ENCODE results near the gene PLK3. TPM values are rescaled to one million over a fixed set of nuclear protein-coding genes. Genes with fewer than 3 reads are reported as not detected.

PLK3 gene
- total and polyA plus RNA-seq, 9 of the 15 experiments (the other 6 are each of a cell fraction or from before 2014, with no cell fraction given): 0.52 to 22.7 (median 11.0) TPM

DNA sequence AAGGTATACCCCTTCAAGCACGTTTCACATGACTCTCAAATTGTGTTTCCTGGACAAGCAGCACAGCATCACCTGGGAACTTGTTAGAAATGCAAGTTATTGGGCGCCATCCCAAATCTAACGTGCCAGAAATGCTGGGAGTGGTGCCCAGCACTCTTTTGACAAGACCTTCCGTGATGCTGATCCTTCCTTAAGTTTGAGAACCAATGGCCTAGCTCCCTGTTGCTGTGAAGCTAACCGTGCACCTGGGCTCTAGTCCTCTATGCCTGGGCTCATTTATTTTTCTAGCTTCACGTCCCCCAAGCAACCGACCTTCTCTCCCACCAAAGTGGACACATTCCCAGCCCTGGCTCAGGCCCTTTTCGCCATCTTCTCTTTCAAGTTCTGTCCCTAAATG, 16.5 kb upstream of the PLK3 start (continued):
- TF ChIP-seq, protein P1, sequence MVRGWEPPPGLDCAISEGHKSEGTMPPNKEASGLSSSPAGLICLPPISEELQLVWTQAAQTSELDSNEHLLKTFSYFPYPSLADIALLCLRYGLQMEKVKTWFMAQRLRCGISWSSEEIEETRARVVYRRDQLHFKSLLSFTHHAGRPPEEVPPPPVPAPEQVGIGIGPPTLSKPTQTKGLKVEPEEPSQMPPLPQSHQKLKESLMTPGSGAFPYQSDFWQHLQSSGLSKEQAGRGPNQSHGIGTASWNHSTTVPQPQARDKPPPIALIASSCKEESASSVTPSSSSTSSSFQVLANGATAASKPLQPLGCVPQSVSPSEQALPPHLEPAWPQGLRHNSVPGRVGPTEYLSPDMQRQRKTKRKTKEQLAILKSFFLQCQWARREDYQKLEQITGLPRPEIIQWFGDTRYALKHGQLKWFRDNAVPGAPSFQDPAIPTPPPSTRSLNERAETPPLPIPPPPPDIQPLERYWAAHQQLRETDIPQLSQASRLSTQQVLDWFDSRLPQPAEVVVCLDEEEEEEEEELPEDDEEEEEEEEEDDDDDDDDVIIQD (CRISPR knock-in tag; IDR thresholded peaks at IDR 0.05): no peak
- TF ChIP-seq, protein P2, sequence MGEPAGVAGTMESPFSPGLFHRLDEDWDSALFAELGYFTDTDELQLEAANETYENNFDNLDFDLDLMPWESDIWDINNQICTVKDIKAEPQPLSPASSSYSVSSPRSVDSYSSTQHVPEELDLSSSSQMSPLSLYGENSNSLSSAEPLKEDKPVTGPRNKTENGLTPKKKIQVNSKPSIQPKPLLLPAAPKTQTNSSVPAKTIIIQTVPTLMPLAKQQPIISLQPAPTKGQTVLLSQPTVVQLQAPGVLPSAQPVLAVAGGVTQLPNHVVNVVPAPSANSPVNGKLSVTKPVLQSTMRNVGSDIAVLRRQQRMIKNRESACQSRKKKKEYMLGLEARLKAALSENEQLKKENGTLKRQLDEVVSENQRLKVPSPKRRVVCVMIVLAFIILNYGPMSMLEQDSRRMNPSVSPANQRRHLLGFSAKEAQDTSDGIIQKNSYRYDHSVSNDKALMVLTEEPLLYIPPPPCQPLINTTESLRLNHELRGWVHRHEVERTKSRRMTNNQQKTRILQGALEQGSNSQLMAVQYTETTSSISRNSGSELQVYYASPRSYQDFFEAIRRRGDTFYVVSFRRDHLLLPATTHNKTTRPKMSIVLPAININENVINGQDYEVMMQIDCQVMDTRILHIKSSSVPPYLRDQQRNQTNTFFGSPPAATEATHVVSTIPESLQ (CRISPR knock-in tag; IDR thresholded peaks at IDR 0.05): no peak

DNA sequence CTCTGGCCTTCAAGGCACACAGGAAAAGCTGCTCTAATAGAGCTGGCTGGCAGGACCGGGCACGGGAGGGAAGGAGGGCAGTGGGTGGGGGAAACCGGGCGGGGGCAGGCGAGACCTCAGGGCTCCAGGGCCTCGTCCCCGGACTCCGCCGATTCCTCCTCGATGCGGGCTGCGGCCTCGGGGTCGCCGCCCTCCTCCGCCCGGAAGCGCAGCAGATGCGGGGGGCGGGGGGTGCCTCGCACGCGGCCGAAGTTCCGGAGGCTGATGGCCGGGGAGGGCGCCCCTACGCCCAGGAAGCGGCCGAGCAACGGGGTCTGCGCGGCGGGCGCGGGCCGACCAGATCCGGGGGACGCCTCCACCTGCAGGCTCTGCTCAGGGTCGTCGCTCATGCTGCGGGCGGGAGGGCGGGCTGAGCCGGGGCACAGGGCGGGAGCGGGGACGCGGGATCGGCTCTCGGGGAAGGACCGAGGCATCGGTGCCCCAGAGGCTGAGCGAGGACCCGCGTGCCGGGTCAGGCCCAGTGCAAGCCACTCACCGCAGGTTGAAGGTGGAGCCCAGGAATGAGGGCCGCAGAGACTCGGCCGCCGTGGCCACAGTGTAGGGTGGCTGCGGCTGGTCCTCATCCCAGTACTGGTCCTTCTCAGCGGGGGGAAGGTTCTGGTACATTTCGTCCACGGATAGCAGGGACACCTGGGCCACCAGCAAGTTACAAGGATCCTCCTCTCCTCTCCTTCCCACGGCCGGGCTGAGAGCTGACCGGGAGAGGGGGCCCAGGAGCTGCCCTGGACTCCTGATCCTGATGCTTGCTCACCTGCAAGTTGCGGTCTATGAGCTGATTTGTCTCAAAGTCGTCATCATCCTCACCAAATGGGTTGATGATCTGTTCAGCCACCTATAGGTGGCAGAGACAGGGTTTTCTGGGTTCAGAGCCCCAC, 15.8 kb upstream of the PLK3 start:
- intact Hi-C loops (cut with micrococcal nuclease) (no loop called here), in situ Hi-C loops (cut with MboI) (no loop called here)
- no peaks in the 10 kb centered on the region for H3K9me1 ChIP-seq (ENCODE audit: control insufficient read depth, insufficient read depth, low read length)
- H4K20me1 ChIP-seq (replicated peaks; ENCODE audit: control insufficient read depth, insufficient read depth, low read length): no peaks in the 10 kb centered on the region
- peaks cover 23% of the 10 kb centered on the region for H3K36me3 ChIP-seq (ENCODE audit: control insufficient read depth, insufficient read depth, low read length)
- ATAC-seq: no peak
- H3K9me3 ChIP-seq (replicated peaks; ENCODE audit: control insufficient read depth, insufficient read depth, low read depth, low read length): no peaks in the 10 kb centered on the region
- no TSS peak for BruUV-seq (replicated peaks)
- POLR2A ChIA-PET: interaction anchor here (1.3 to 12.0 kb wide), 6 partner anchors 4 to 63 kb away, joined by 4 to 253 read pairs (median 57); partner anchors contain the start of genes BEST4, BTBD19, PLK3 and RPS8
- no peak overlapping the region for H3K4me3 ChIP-seq
- CTCF ChIA-PET (ENCODE audit: low intra/inter-chr PET ratio): no interaction called here
- peaks cover 0 to 17% of the 10 kb centered on the region in 2 experiments; a peak in 4 of 5 replicates for H3K4me1 ChIP-seq (replicated peaks in 1 of 2; ENCODE audit: control insufficient read depth in 2 of 2, insufficient read depth in 2 of 2, low read length in 2 of 2)
- H3K27ac ChIP-seq (ENCODE audit: extremely low read depth, low read depth, low read length): no peak overlapping the region
- peak overlapping the region in 1 of 2 experiments; percentile 66; a peak in 2 of 4 replicates for H3K9ac ChIP-seq (ENCODE audit: insufficient read depth in 1 of 2, low read depth in 2 of 2, low read length in 2 of 2)
- H3K27me3 ChIP-seq (ENCODE audit: control insufficient read depth in 2 of 2, insufficient read depth in 2 of 2, low read length in 2 of 2): no peaks in the 10 kb centered on the region
- no peaks in the 10 kb centered on the region for H3K79me2 ChIP-seq (ENCODE audit: control insufficient read depth, insufficient read depth, low read length)
- WGBS (ENCODE audit: insufficient coverage, low coverage, missing lambda C conversion rate): 71% methylated on average over 38 of the region's 71 CpGs
- no peak overlapping the region for H2AFZ ChIP-seq (ENCODE audit: low read depth, low read length)
- DNase-seq (ENCODE audit: extremely low read depth in 1 of 4, low spot score in 3 of 4): no peak
- no peak overlapping the region for H3K4me2 ChIP-seq (ENCODE audit: insufficient read depth, low read length)
- FAIRE-seq: no peak
- TF ChIP-seq ZNF134 (CRISPR knock-in tag; conservative IDR thresholded peaks at IDR 0.05): no peak
- TF ChIP-seq, protein P3, sequence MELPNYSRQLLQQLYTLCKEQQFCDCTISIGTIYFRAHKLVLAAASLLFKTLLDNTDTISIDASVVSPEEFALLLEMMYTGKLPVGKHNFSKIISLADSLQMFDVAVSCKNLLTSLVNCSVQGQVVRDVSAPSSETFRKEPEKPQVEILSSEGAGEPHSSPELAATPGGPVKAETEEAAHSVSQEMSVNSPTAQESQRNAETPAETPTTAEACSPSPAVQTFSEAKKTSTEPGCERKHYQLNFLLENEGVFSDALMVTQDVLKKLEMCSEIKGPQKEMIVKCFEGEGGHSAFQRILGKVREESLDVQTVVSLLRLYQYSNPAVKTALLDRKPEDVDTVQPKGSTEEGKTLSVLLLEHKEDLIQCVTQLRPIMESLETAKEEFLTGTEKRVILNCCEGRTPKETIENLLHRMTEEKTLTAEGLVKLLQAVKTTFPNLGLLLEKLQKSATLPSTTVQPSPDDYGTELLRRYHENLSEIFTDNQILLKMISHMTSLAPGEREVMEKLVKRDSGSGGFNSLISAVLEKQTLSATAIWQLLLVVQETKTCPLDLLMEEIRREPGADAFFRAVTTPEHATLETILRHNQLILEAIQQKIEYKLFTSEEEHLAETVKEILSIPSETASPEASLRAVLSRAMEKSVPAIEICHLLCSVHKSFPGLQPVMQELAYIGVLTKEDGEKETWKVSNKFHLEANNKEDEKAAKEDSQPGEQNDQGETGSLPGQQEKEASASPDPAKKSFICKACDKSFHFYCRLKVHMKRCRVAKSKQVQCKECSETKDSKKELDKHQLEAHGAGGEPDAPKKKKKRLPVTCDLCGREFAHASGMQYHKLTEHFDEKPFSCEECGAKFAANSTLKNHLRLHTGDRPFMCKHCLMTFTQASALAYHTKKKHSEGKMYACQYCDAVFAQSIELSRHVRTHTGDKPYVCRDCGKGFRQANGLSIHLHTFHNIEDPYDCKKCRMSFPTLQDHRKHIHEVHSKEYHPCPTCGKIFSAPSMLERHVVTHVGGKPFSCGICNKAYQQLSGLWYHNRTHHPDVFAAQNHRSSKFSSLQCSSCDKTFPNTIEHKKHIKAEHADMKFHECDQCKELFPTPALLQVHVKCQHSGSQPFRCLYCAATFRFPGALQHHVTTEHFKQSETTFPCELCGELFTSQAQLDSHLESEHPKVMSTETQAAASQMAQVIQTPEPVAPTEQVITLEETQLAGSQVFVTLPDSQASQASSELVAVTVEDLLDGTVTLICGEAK (IDR thresholded peaks at IDR 0.05): no peak
- TF ChIP-seq, protein P3 (CRISPR knock-in tag; IDR thresholded peaks at IDR 0.05): no peak
